Germinal center (tissue), 1 donor: Measurements from ENCODE around the gene RAB8B.

Source experiments
- DNase-seq: peaks from one replicate; pipeline ENCODE4 v3.0.0; 2012; ENCODE audit warnings: mixed read lengths, low spot score

The RAB8B gene

GRCh38 chr15:63313825-63314224, 124.4 kb downstream of the RAB8B start:
- no peak for DNase-seq

- no peak for DNase-seq
These were observed 125.0 kb downstream of the RAB8B start for GRCh38 chr15:63314409-63314808.
